ENCODE data around the gene GPRIN1. TPM values are rescaled to one million over a fixed set of nuclear protein-coding genes. Genes with fewer than 3 reads are reported as not detected.
"Not testable (repeated sequence)": the region's sequence is repeated elsewhere in the genome, so short reads cannot be mapped to it uniquely, and the experiment has no call there.

The GPRIN1 gene
- total RNA-seq, 4 donors from 2014 or later, result 1.6 to 9.7 (median 3.6) TPM

DNA sequence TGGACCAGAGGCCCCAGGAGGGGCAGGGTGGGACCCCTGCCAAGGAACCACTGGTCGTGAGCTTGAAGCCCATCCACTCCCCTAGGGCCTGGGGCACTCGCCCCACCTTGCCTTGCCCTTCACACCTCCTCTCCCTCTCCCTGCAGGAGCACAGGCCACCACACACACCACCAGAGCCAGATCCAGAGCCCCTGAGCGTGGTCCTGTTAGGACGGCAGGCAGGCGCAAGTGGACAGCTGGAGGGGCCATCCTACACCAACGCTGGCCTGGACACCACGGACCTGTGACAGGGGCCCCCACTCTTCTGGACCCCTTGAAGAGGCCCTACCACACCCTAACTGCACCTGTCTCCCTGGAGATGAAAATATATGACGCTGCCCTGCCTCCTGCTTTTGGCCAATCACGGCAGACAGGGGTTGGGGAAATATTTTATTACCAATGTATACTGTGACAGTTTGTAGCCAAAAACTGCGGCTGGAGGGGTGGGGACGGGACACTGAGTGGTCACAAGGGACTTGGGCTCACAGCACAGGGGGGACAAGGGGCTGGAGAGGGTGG, 14.5 kb downstream of the GPRIN1 start:
- no peak overlapping the region for H3K27ac ChIP-seq
- peaks cover 3 to 12% (median 8%) of the 10 kb centered on the region in 4 donors for H3K4me1 ChIP-seq
- H3K4me3 ChIP-seq, result no peak overlapping the region
- in situ Hi-C loops (cut with MboI; ENCODE audit: low pct_ligation_motif_present in 1 of 4, low pct_unique_long_range_greater_than_20kb in 1 of 4, low sequenced_read_pairs in 3 of 4), result loop anchor here in 1 of 4 donors (25.0 kb wide), 1 partner anchor 183 kb away; the partner anchor contains the start of gene CLTB
- peaks cover 8% of the 10 kb centered on the region for H3K27me3 ChIP-seq
- no peak for DNase-seq
- intact Hi-C loops (cut with DNase I; ENCODE audit: low total_unique reads), result no loop called here
- 50 to 76% methylated on average over 2 to 9 of the region's 11 CpGs for WGBS, 2 donors (ENCODE audit: low coverage in 1 of 2)
- H3K9me3 ChIP-seq, result no peaks in the 10 kb centered on the region
- H3K36me3 ChIP-seq, result no peaks in the 10 kb centered on the region
- TF ChIP-seq EP300 (IDR thresholded peaks at IDR 0.05; ENCODE audit: low read depth), result no peak

DNA sequence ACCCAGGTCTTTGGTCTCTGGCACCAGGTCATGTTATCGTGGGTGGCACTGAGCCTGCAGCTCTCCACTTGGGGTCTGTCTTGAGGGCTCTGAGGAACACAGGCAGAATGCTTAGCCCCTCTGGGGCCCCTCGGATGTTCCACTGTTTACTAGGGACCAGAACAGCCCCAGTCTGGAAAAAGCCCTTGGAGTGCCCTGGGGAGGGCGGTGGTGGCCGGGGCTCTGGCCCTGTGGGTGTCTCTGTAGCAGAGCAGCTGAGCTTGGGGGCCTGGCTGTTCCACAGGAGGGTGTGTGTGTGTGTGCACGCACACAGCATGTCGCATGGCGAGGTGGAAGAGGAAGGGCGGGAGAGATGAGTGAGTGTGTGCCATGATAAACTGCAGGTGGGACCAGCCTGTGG, 15.4 kb downstream of the GPRIN1 start:
- TF ChIP-seq EP300 (IDR thresholded peaks at IDR 0.05; ENCODE audit: low read depth), result no peak
- TF ChIP-seq, protein P1, sequence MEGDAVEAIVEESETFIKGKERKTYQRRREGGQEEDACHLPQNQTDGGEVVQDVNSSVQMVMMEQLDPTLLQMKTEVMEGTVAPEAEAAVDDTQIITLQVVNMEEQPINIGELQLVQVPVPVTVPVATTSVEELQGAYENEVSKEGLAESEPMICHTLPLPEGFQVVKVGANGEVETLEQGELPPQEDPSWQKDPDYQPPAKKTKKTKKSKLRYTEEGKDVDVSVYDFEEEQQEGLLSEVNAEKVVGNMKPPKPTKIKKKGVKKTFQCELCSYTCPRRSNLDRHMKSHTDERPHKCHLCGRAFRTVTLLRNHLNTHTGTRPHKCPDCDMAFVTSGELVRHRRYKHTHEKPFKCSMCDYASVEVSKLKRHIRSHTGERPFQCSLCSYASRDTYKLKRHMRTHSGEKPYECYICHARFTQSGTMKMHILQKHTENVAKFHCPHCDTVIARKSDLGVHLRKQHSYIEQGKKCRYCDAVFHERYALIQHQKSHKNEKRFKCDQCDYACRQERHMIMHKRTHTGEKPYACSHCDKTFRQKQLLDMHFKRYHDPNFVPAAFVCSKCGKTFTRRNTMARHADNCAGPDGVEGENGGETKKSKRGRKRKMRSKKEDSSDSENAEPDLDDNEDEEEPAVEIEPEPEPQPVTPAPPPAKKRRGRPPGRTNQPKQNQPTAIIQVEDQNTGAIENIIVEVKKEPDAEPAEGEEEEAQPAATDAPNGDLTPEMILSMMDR (IDR thresholded peaks at IDR 0.05), result no peak
- Histone ChIP-seq H3K27ac (no peak overlapping the region), H3K4me3 (no peak overlapping the region), H3K4me1 (peaks cover 3 to 12% (median 8%) of the 10 kb centered on the region in 4 donors), H3K9me3 (no peaks in the 10 kb centered on the region), H3K27me3 (peaks cover 8% of the 10 kb centered on the region), H3K36me3 (no peaks in the 10 kb centered on the region)
- in situ Hi-C loops (cut with MboI; ENCODE audit: low pct_ligation_motif_present in 1 of 4, low pct_unique_long_range_greater_than_20kb in 1 of 4, low sequenced_read_pairs in 3 of 4) (loop anchor here in 1 of 4 donors (25.0 kb wide), 1 partner anchor 182 kb away; the partner anchor contains the start of gene CLTB), intact Hi-C loops (cut with DNase I; ENCODE audit: low total_unique reads) (no loop called here)
- no peak for DNase-seq
- 86% methylated on average over 8 of the region's 8 CpGs; no CpG with 5 or more reads in 1 of the 2 donors for WGBS, 2 donors (ENCODE audit: low coverage in 1 of 2)

DNA sequence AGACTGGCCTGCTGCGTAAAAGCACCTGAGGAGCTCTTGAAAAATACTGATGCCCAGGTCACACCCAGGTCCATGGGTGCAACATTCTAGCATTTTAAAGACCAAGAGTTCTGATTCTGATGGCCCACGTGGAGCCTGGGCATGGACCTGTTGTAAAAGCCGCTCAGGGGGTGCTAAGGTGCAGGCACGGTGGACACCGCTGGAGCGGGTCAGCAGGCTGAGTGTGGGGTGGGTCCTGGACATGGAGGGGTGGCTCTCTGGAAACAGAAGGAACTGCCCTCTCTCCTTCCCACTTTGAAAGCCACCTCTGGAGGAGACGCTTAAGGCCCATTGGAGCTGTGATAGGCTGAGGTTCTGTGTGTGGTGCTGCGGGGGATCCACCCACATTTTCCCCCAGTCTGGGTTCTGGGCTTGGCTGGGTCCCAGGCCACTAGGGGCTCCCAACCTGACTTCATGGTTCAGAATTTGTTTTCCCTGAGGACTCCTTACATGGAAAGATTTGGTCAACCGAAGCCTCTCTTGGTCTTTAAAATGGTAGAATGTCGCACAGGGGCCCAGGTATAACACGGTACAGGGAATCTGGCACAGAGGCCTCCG, 16.6 kb downstream of the GPRIN1 start:
- H3K9me3 ChIP-seq, result no peaks in the 10 kb centered on the region
- intact Hi-C loops (cut with DNase I; ENCODE audit: low total_unique reads), result no loop called here
- H3K27ac ChIP-seq, result no peak overlapping the region
- TF ChIP-seq, protein P1 (IDR thresholded peaks at IDR 0.05), result no peak
- TF ChIP-seq POLR2A (IDR thresholded peaks at IDR 0.05) (no peak), EP300 (IDR thresholded peaks at IDR 0.05; ENCODE audit: low read depth) (no peak), POLR2AphosphoS5 (IDR thresholded peaks at IDR 0.05) (no peak)
- in situ Hi-C loops (cut with MboI; ENCODE audit: low pct_ligation_motif_present in 1 of 4, low pct_unique_long_range_greater_than_20kb in 1 of 4, low sequenced_read_pairs in 3 of 4), result loop anchor here in 1 of 4 donors (25.0 kb wide), 1 partner anchor 181 kb away; the partner anchor contains the start of gene CLTB
- no peak overlapping the region for H3K4me3 ChIP-seq
- H3K4me1 ChIP-seq, result peaks cover 3 to 12% (median 8%) of the 10 kb centered on the region in 4 donors
- DNase-seq, result no peak
- H3K27me3 ChIP-seq, result peaks cover 8% of the 10 kb centered on the region
- H3K36me3 ChIP-seq, result no peaks in the 10 kb centered on the region
- 96 to 100% methylated on average over 1 to 12 of the region's 12 CpGs for WGBS, 2 donors (ENCODE audit: low coverage in 1 of 2)

DNA sequence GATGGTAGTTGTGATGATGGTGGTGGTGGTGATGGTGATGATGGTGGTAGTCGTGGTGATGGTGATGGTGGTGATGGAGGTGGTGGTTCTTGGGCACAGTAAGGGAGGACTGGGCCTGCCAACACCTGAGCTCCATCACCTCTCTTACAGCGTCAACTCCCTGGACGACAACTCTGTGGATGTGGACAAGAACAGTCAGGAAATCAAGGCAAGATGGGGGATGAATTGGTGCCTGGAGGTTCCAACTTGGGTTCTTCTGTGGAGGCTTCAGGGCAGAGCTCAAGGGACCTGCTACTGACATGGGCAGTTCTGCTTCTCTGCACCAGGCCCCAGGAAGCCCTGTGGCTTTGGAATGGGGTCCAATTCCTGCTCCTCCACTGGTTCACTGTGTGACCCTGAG, 17.4 kb downstream of the GPRIN1 start:
- Histone ChIP-seq H3K4me3 (no peak overlapping the region), H3K27ac (no peak overlapping the region), H3K27me3 (no peaks in the 10 kb centered on the region), H3K9me3 (no peaks in the 10 kb centered on the region), H3K36me3 (no peaks in the 10 kb centered on the region), H3K4me1 (peaks cover 3 to 12% (median 8%) of the 10 kb centered on the region in 4 donors)
- WGBS, 2 donors (ENCODE audit: low coverage in 1 of 2), result 98 to 100% methylated on average over 1 to 3 of the region's 3 CpGs
- TF ChIP-seq EP300 (IDR thresholded peaks at IDR 0.05; ENCODE audit: low read depth), result no peak
- no peak for TF ChIP-seq POLR2AphosphoS5 (IDR thresholded peaks at IDR 0.05)
- TF ChIP-seq POLR2A (IDR thresholded peaks at IDR 0.05), result no peak
- TF ChIP-seq, protein P1 (IDR thresholded peaks at IDR 0.05), result no peak
- intact Hi-C loops (cut with DNase I; ENCODE audit: low total_unique reads) (no loop called here), in situ Hi-C loops (cut with MboI; ENCODE audit: low pct_ligation_motif_present in 1 of 4, low pct_unique_long_range_greater_than_20kb in 1 of 4, low sequenced_read_pairs in 3 of 4) (loop anchor here in 1 of 4 donors (25.0 kb wide), 1 partner anchor 180 kb away; the partner anchor contains the start of gene CLTB)
- DNase-seq, result no peak

DNA sequence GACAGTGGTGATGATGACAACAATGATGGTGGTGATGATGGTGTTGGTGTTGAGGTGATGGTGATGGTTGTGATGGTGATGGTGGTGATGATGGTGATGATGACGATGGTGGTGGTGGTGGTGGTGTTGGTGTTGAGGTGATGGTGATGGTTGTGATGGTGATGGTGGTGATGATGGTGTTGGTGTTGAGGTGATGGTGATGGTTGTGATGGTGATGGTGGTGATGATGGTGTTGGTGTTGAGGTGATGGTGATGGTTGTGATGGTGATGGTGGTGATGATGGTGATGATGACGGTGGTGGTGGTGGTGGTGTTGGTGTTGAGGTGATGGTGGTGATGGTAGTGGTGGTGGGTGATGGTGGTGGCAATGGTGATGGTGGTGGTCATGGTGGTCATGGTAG, 18.3 kb downstream of the GPRIN1 start:
- H3K36me3 ChIP-seq; H3K4me1 ChIP-seq; intact Hi-C loops (cut with DNase I; ENCODE audit: low total_unique reads); H3K27me3 ChIP-seq; H3K27ac ChIP-seq; H3K4me3 ChIP-seq; DNase-seq; H3K9me3 ChIP-seq: not testable (repeated sequence)
- in situ Hi-C loops (cut with MboI; ENCODE audit: low pct_ligation_motif_present in 1 of 4, low pct_unique_long_range_greater_than_20kb in 1 of 4, low sequenced_read_pairs in 3 of 4), result loop anchor here in 1 of 4 donors (25.0 kb wide), 1 partner anchor 179 kb away; the partner anchor contains the start of gene CLTB
- 15 to 17% methylated on average over 2 of the region's 2 CpGs for WGBS, 2 donors (ENCODE audit: low coverage in 1 of 2)

Measured in transverse colon (tissue), 4 donors.